ENCODE results near the gene ALDH9A1. TPM values are rescaled to one million over a fixed set of nuclear protein-coding genes. Genes with fewer than 3 reads are reported as not detected.

ALDH9A1 gene
- total and polyA plus RNA-seq, 10 of the 15 experiments (the other 5 are each of a cell fraction or from before 2014, with no cell fraction given): 25.7 to 106 (median 36.3) TPM

GRCh38 chr1:165678509-165678908, 19.9 kb downstream of the ALDH9A1 start:
- ChIA-PET CTCF (interaction anchor here (0.9 to 1.2 kb wide), 2 partner anchors 78 to 1193 kb away, joined by 3 read pairs; no protein-coding TSS in a partner anchor), POLR2A (interaction anchor here (0.6 kb wide), 1 partner anchor 25 kb away, joined by 3 read pairs; no protein-coding TSS in a partner anchor), SMC1A (ENCODE audit: uncharacterized antibody, unreplicated experiment) (no interaction called here), RAD21 (ENCODE audit: unreplicated experiment) (no interaction called here)
- DNase-seq (ENCODE audit: low read depth, low spot score) (no peak), ATAC-seq (no peak), FAIRE-seq (no peak)
- Histone ChIP-seq H3K36me3 (ENCODE audit: control insufficient read depth in 2 of 2, insufficient read depth in 2 of 2, low read length in 1 of 2) (peaks cover 0 to 22% of the 10 kb centered on the region in 2 experiments), H4K20me1 (ENCODE audit: control insufficient read depth, insufficient read depth) (no peaks in the 10 kb centered on the region), H3K79me2 (ENCODE audit: control insufficient read depth, insufficient read depth, low read length) (no peaks in the 10 kb centered on the region), H3K27ac (ENCODE audit: control insufficient read depth, insufficient read depth) (no peak overlapping the region), H3K9ac (ENCODE audit: control insufficient read depth, insufficient read depth, low read length) (no peak overlapping the region), H3K4me1 (ENCODE audit: control insufficient read depth, insufficient read depth, low read length) (no peaks in the 10 kb centered on the region), H3K4me3 (no peak overlapping the region), H3K9me3 (replicated peaks; ENCODE audit: control insufficient read depth, insufficient read depth, low read length) (no peaks in the 10 kb centered on the region; the same call in 2 of the 3 replicates), H3K4me2 (ENCODE audit: control insufficient read depth, insufficient read depth) (no peak overlapping the region), H3K27me3 (replicated peaks in 1 of 2; ENCODE audit: control insufficient read depth in 2 of 2, insufficient read depth in 2 of 2, low read length in 1 of 2) (no peaks in the 10 kb centered on the region), H2AFZ (ENCODE audit: control insufficient read depth, low read depth, low read length) (no peak overlapping the region)
- 0% methylated on average over 2 of the region's 2 CpGs for WGBS (ENCODE audit: insufficient coverage, insufficient replicate concordance, low lambda C conversion rate, missing lambda C conversion rate)
- no peak for TF ChIP-seq WRNIP1 (IDR thresholded peaks at IDR 0.05; ENCODE audit: borderline replicate concordance, low read depth, low read length)
- no peak for TF ChIP-seq TAF1 (IDR thresholded peaks at IDR 0.05; ENCODE audit: borderline replicate concordance, low read depth, low read length)
- no peak for TF ChIP-seq KLF5 (IDR thresholded peaks at IDR 0.05; ENCODE audit: partially characterized antibody)
- TF ChIP-seq RUNX3 (IDR thresholded peaks at IDR 0.05; ENCODE audit: low read length): peak; percentile 65; the same call in 1 of the 2 replicates
- intact Hi-C loops (cut with micrococcal nuclease; ENCODE audit: unreplicated experiment) (no loop called here), in situ Hi-C loops (cut with MboI) (no loop called here)
- BruUV-seq (replicated peaks): no TSS peak

GRCh38 chr1:165675794-165676193, 22.6 kb downstream of the ALDH9A1 start:
- Histone ChIP-seq H2AFZ (ENCODE audit: control insufficient read depth, low read depth, low read length) (no peak overlapping the region), H4K20me1 (ENCODE audit: control insufficient read depth, insufficient read depth) (no peaks in the 10 kb centered on the region), H3K27me3 (replicated peaks in 1 of 2; ENCODE audit: control insufficient read depth in 2 of 2, insufficient read depth in 2 of 2, low read length in 1 of 2) (no peaks in the 10 kb centered on the region), H3K27ac (ENCODE audit: control insufficient read depth, insufficient read depth) (no peak overlapping the region), H3K9ac (ENCODE audit: control insufficient read depth, insufficient read depth, low read length) (no peak overlapping the region), H3K36me3 (ENCODE audit: control insufficient read depth in 2 of 2, insufficient read depth in 2 of 2, low read length in 1 of 2) (peaks cover 0 to 8% of the 10 kb centered on the region in 2 experiments; a peak in 3 of 4 replicates), H3K9me3 (replicated peaks; ENCODE audit: control insufficient read depth, insufficient read depth, low read length) (no peaks in the 10 kb centered on the region), H3K4me1 (ENCODE audit: control insufficient read depth, insufficient read depth, low read length) (no peaks in the 10 kb centered on the region), H3K79me2 (ENCODE audit: control insufficient read depth, insufficient read depth, low read length) (no peaks in the 10 kb centered on the region), H3K4me2 (ENCODE audit: control insufficient read depth, insufficient read depth) (no peak overlapping the region), H3K4me3 (no peak overlapping the region)
- no peak for FAIRE-seq
- BruUV-seq (replicated peaks): no TSS peak
- DNase-seq (ENCODE audit: low read depth, low spot score): no peak
- ChIA-PET RAD21 (ENCODE audit: unreplicated experiment) (no interaction called here), CTCF (no interaction called here), POLR2A (no interaction called here), SMC1A (ENCODE audit: uncharacterized antibody, unreplicated experiment) (no interaction called here)
- intact Hi-C loops (cut with micrococcal nuclease; ENCODE audit: unreplicated experiment): no loop called here
- ATAC-seq: no peak
- 93% methylated on average over 1 of the region's 1 CpG for WGBS (ENCODE audit: insufficient coverage, insufficient replicate concordance, low lambda C conversion rate, missing lambda C conversion rate)
- in situ Hi-C loops (cut with MboI): no loop called here
- no peak for TF ChIP-seq RBBP5 (conservative IDR thresholded peaks at IDR 0.05)
- no peak for TF ChIP-seq DPF2 (IDR thresholded peaks at IDR 0.05)
- no peak for TF ChIP-seq SMAD1 (IDR thresholded peaks at IDR 0.05; ENCODE audit: low read depth, partially characterized antibody)
- no peak for TF ChIP-seq RFX5 (IDR thresholded peaks at IDR 0.05; ENCODE audit: low read depth, low read length)
- TF ChIP-seq GABPA (IDR thresholded peaks at IDR 0.05; ENCODE audit: low read depth): no peak
- no peak for TF ChIP-seq SMAD5 (IDR thresholded peaks at IDR 0.05; ENCODE audit: low read depth)
- no peak for TF ChIP-seq HDAC6 (IDR thresholded peaks at IDR 0.05; ENCODE audit: unreplicated experiment)
- no peak for TF ChIP-seq BCLAF1 (IDR thresholded peaks at IDR 0.05)
- no peak for TF ChIP-seq NBN (IDR thresholded peaks at IDR 0.05)
- no peak for TF ChIP-seq SMC3 (IDR thresholded peaks at IDR 0.05; ENCODE audit: borderline replicate concordance, low read length)
- TF ChIP-seq MEF2B (IDR thresholded peaks at IDR 0.05; ENCODE audit: partially characterized antibody, poor library complexity, severe bottlenecking): no peak
- TF ChIP-seq CREB1 (IDR thresholded peaks at IDR 0.05; ENCODE audit: low read depth): no peak
- no peak for TF ChIP-seq NFIC (IDR thresholded peaks at IDR 0.05; ENCODE audit: low read depth, low read length)
- TF ChIP-seq SIX5 (IDR thresholded peaks at IDR 0.05; ENCODE audit: low read depth, low read length, severe bottlenecking): no peak

Data from GM12878 (cell line).